Activated CD8-positive, alpha-beta T cell treated with anti-CD3 and anti-CD28 coated beads, Interleukin-2, amount 10 ng/mL, durations not matched to agents 7 days and 5 days (primary cell): ENCODE results near the gene REC114. TPM values are rescaled to one million over a fixed set of nuclear protein-coding genes. Genes with fewer than 3 reads are reported as not detected.
"Not testable (repeated sequence)": the region's sequence is repeated elsewhere in the genome, so short reads cannot be mapped to it uniquely, and the experiment has no call there.

ENCODE experiments used
- ATAC-seq: fragments of 150-1000 bp; cut with Tn5 transposase; one replicate; pipeline ENCODE4 v1.10.0; 2021; ENCODE audit warnings: moderate library complexity
- CTCF ChIA-PET: fragments of 350-600 bp; sonication (Branson Sonifier 250); formaldehyde crosslinking; loops from one replicate; lab custom pipeline; 2021; ENCODE audit warnings: antibody characterized with exemption; lab: Charles Lee
- POLR2A ChIA-PET: fragments of 350-600 bp; sonication (Branson Sonifier 250); formaldehyde crosslinking; loops from one replicate; lab custom pipeline; 2021; ENCODE audit warnings: antibody characterized with exemption; lab: Charles Lee
- DNase-seq: peaks from one replicate; pipeline ENCODE4 v3.0.0-alpha.2; 2020
- H3K27ac Mint-ChIP-seq: one replicate; pipeline ENCODE4 v1.8.0; 2021; ENCODE audit warnings: mild to moderate bottlenecking, mixed read lengths
- H3K27me3 Mint-ChIP-seq: one replicate; pipeline ENCODE4 v1.8.0; 2021; ENCODE audit warnings: low read depth, mixed read lengths
- H3K36me3 Mint-ChIP-seq: one replicate; pipeline ENCODE4 v1.8.0; 2021; ENCODE audit warnings: low read depth, mixed read lengths
- H3K4me1 Mint-ChIP-seq: one replicate; pipeline ENCODE4 v1.8.0; 2021; ENCODE audit warnings: low read depth, mixed read lengths
- H3K4me3 Mint-ChIP-seq: one replicate; pipeline ENCODE4 v1.8.0; 2021; ENCODE audit warnings: mild to moderate bottlenecking, mixed read lengths
- H3K9me3 Mint-ChIP-seq: one replicate; pipeline ENCODE4 v1.8.0; 2022; ENCODE audit warnings: mixed read lengths; ENCODE audit not compliant: insufficient read depth
- total RNA-seq, 2 experiments: library from RNA; stranded (reverse); gene quantifications; one replicate each; pipeline ENCODE4 v1.2.3, GENCODE V29; 2021

The REC114 gene
- total RNA-seq, 2 experiments from 2014 or later: not detected

DNA sequence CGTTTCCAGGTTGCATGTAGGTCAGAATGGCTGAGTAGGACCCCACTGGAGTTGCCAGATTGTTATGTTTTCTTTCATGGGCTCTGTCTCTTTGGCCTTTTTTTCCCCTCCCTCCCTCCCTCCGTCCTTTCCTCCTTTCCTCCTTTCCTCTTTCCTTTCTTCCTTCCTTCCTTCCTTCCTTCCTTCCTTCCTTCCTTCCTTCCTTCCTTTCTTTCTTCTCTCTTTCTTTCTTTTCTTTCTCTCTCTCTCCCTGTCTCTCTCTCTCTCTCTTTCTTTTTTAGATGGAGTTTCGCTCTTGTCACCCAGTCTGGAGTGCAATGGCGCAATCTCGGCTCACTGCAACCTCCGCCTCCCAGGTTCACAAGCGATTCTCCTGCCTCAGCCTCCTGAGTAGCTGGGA lies 11.6 kb upstream of the REC114 start:
- POLR2A ChIA-PET, H3K36me3 Mint-ChIP-seq: not testable (repeated sequence)

DNA sequence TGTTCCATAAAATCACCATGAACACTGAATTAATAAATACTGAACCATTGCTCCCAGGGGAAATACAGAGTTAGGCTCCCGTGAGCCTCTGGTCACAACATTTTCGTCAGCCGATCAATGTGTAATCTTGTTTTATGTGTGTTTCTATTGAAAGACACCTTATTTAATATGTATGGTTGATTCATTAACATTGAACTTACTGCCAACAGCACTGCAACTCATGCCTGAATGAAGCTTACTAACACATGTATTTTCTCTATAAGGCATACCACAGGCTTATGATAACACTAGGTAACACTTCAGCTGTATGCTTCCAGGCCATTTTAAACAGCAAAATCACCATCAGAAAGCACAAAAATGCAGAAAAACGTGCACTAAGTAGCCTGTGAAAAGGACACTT lies 9.1 kb upstream of the REC114 start:
- ChIA-PET CTCF (no interaction called here), POLR2A (no interaction called here)
- Mint-ChIP-seq H3K27ac (no peak overlapping the region), H3K9me3 (no peaks in the 10 kb centered on the region), H3K36me3 (no peaks in the 10 kb centered on the region), H3K4me3 (no peak overlapping the region), H3K4me1 (peaks cover 12% of the 10 kb centered on the region), H3K27me3 (peaks cover 19% of the 10 kb centered on the region)
- ATAC-seq (no peak), DNase-seq (no peak)

More for the DNA sequence above, 11.6 kb upstream of the REC114 start:
- H3K4me3 Mint-ChIP-seq, H3K27ac Mint-ChIP-seq, ATAC-seq, DNase-seq, CTCF ChIA-PET, H3K4me1 Mint-ChIP-seq, H3K9me3 Mint-ChIP-seq: not testable (repeated sequence)
- peaks cover 19% of the 10 kb centered on the region for H3K27me3 Mint-ChIP-seq

DNA sequence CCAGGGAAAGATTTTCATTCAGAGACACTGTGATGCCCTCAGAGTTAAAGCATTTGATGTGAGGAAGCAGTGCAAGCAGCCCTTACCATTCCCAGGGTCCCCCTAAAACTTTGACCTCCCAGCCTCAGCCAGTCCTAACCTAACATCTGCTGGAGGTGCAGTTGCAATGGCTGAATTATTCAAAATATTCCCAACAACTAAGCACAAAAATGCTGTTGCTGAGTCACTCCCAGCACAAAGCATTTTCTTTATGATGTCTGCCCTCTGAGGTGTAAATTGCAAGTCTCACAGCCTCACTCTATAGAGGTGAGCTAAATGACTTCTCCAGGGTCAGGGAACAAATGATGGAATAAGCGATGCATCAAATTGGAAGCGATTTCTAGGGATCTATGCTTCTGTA lies 6.4 kb upstream of the REC114 start:
- Mint-ChIP-seq H3K4me3 (no peak overlapping the region), H3K4me1 (peaks cover 12% of the 10 kb centered on the region), H3K9me3 (no peaks in the 10 kb centered on the region), H3K27ac (no peak overlapping the region), H3K36me3 (no peaks in the 10 kb centered on the region), H3K27me3 (peaks cover 23% of the 10 kb centered on the region)
- ATAC-seq: no peak
- ChIA-PET CTCF (no interaction called here), POLR2A (no interaction called here)
- DNase-seq: no peak

DNA sequence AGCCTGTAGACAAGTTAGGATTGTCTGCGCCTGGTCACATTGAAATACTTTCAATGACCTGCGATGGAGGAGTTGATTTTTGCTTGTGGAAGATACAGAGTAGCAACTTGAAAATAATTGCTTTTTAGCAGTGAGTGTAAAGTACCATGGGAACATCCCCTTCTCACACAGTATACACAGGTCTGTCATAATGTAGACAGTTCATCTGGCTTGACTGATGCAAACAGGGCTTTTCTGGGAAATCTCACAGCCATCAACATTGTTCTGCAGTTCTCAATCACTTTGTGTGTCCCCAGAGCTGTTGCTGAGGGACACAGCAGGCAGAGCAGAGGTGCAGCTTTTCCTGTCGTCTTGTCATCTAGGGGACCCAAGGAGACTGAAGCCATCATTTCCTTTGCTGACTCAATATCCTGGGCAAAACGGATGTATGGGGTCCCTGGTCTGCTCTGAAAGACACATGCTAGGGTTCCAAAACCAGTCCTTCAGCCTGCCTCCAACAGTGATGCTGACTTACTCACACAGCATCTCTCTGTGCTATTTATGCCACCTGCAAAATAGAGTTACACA lies 5.3 kb upstream of the REC114 start:
- Mint-ChIP-seq H3K4me3 (no peak overlapping the region), H3K27me3 (peaks cover 22% of the 10 kb centered on the region), H3K9me3 (no peaks in the 10 kb centered on the region), H3K4me1 (peaks cover 12% of the 10 kb centered on the region), H3K36me3 (no peaks in the 10 kb centered on the region), H3K27ac (no peak overlapping the region)
- no peak for DNase-seq
- ATAC-seq: no peak
- CTCF ChIA-PET: no interaction called here
- POLR2A ChIA-PET: no interaction called here

DNA sequence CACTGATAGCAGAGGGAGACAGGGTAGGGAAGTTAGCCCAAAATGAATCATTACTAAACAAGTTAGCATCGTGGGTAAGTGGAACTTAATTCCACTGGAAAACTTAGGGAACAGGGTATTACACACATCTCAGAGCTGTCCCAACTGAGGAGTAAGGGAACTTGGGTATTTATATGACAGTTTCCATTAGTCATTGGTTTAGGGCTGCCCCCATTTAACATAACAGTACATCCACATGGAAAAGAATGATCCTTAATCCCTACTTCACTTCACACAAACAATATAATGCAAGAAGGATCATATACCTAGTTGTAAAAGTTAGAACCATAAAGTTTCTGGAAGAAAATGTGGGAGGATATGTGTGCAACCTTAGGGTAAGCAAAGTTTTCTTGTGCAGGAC lies 4.3 kb upstream of the REC114 start:
- peaks cover 20% of the 10 kb centered on the region for H3K27me3 Mint-ChIP-seq
- ChIA-PET CTCF (no interaction called here), POLR2A (no interaction called here)
- no peaks in the 10 kb centered on the region for H3K36me3 Mint-ChIP-seq
- ATAC-seq (no peak), DNase-seq (no peak)
- H3K27ac Mint-ChIP-seq: no peak overlapping the region
- no peaks in the 10 kb centered on the region for H3K9me3 Mint-ChIP-seq
- H3K4me1 Mint-ChIP-seq: peaks cover 12% of the 10 kb centered on the region
- no peak overlapping the region for H3K4me3 Mint-ChIP-seq

DNA sequence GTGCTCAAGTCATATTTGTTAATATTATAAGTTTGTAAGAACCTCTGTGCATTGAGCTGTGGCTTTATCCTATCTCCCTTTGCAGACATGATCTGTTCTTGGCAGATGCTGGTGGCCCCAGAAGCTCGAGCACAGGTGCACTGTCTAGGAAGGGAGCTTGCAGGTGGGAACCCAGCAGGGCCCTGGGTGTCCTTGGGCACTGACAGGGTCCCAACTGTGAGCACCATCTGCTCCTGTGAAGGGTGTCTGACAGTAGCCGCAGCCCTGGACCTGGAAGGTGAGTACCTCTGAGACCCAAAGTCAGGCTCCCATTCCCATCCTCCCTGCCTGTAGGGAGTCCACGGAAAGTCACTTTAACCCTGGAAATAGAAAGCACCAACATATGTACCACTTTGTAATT lies 2.4 kb upstream of the REC114 start:
- Mint-ChIP-seq H3K36me3 (no peaks in the 10 kb centered on the region), H3K4me3 (no peak overlapping the region), H3K27me3 (peaks cover 23% of the 10 kb centered on the region), H3K4me1 (peaks cover 12% of the 10 kb centered on the region), H3K9me3 (no peaks in the 10 kb centered on the region), H3K27ac (no peak overlapping the region)
- ChIA-PET CTCF (no interaction called here), POLR2A (no interaction called here)
- ATAC-seq: no peak
- DNase-seq: no peak

DNA sequence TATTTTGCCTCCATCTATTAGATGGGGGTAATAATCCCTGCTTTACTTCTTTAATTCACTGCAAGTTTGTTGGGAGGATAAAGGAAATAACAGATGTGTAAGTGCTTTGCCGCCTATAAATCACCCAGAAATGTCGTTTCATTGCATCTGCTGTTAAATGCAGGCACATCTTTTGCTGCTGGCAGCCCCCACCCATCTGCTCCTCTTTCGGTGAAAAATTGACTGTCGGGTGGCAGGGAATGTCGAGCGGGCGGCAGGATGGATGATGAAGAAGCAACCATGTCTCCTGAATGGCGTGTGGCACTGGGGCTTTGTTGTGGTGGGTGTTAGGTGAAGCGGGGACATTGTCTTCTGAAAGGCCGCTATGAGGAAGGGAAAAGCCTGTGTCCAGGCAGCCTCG lies 543 bp upstream of the REC114 start:
- Mint-ChIP-seq H3K9me3 (no peaks in the 10 kb centered on the region), H3K36me3 (no peaks in the 10 kb centered on the region), H3K4me3 (no peak overlapping the region), H3K27ac (no peak overlapping the region), H3K27me3 (peaks cover 26% of the 10 kb centered on the region), H3K4me1 (peaks cover 10% of the 10 kb centered on the region)
- POLR2A ChIA-PET: no interaction called here
- ATAC-seq (no peak), DNase-seq (no peak)
- CTCF ChIA-PET: no interaction called here

DNA sequence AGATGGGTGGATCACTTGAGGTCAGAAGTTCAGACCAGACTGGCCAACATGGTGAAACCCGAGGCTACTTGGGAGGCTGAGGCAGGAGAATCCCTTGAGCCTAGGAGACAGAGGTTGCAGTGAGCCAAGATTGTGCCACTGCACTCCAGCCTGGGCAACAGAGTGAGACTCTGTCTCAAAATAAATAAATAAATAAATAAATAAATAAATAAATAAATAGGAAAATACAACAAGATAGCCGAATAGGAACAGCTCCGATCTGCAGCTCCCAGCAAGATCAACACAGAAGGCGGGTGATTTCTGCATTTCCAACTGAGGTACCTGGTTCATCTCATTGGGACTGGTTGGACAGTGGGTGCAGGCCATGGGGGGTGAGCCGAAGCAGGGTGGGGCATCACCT lies 4.5 kb downstream of the REC114 start:
- POLR2A ChIA-PET, CTCF ChIA-PET, H3K9me3 Mint-ChIP-seq, H3K27ac Mint-ChIP-seq, H3K4me1 Mint-ChIP-seq, DNase-seq, ATAC-seq, H3K36me3 Mint-ChIP-seq, H3K4me3 Mint-ChIP-seq: not testable (repeated sequence)
- H3K27me3 Mint-ChIP-seq: peaks cover 29% of the 10 kb centered on the region

DNA sequence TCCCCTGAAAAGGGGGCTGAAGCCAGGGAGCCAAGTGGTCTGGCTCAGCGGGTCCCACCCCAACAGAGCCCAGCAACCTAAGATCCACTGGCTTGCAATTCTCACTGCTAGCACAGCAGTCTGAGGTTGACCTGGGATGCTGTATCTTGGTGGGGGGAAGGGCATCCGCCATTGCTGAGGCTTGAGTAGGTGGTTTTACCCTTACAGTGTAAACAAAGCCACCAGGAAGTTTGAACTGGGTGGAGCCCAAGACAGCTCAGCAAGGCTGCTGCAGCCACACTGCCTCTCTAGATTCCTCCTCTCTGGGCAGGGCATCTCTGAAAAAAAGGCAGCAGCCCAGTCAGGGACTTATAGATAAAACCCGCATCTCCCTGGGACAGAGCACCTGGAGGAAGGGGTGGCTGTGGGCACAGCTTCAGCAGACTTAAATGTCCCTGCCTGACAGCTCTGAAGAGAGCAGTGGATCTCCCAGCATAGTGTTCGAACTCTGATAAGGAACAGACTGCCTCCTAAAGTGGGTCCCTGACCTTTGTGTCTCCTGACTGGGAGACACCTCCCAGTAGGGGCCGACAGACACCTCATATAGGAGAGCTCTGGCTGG lies 5.3 kb downstream of the REC114 start:
- H3K27ac Mint-ChIP-seq: peak overlapping the region; percentile 2
- H3K27me3 Mint-ChIP-seq: peaks cover 29% of the 10 kb centered on the region
- H3K9me3 Mint-ChIP-seq, POLR2A ChIA-PET, H3K36me3 Mint-ChIP-seq, H3K4me1 Mint-ChIP-seq, H3K4me3 Mint-ChIP-seq, ATAC-seq, CTCF ChIA-PET: not testable (repeated sequence)
- DNase-seq: peak; percentile 49

DNA sequence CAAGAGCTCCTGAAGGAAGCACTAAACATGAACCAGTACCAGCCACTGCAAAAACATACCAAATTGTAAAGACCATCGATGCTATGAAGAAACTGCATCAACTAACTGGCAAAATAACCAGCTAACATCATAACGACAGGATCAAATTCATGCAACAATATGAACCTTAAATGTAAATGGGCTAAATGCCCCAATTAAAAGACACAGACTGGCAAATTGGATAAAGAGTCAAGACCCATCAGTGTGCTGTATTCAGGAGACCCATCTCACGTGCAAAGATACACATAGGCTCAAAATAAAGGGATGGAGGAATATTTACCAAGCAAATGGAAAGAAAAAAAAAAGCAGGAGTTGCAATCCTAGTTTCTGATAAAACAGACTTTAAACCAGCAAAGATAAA lies 7.0 kb downstream of the REC114 start:
- H3K36me3 Mint-ChIP-seq, ATAC-seq, H3K4me1 Mint-ChIP-seq, H3K27ac Mint-ChIP-seq, DNase-seq, POLR2A ChIA-PET, H3K9me3 Mint-ChIP-seq, H3K4me3 Mint-ChIP-seq: not testable (repeated sequence)
- H3K27me3 Mint-ChIP-seq: peaks cover 29% of the 10 kb centered on the region
- CTCF ChIA-PET: interaction anchor here (0.6 kb wide), 1 partner anchor 988 kb away, joined by 3 read pairs; no protein-coding TSS in a partner anchor

DNA sequence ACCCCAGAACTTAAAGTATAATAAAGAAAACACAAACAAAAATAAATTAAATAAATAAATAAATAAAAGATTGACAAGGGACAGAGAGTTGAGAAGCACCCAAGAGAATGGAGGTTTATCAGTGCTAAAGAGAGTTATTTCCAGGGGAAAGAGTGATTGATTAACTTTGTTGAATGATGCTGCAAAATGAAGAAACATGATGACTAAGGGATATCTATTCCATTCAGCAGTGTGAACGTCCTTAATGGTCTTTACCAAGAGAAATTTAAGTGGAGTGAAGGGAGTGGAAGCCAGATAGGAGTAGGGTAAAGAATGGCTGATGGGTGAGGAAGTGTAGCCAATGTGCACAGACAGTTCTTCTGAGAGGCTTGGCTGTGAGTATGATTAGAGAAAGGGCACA lies 11.1 kb downstream of the REC114 start:
- ChIA-PET CTCF (no interaction called here), POLR2A (no interaction called here)
- Mint-ChIP-seq H3K9me3 (no peaks in the 10 kb centered on the region), H3K4me1 (no peaks in the 10 kb centered on the region), H3K4me3 (no peak overlapping the region), H3K36me3 (no peaks in the 10 kb centered on the region), H3K27ac (no peak overlapping the region), H3K27me3 (peaks cover 29% of the 10 kb centered on the region)
- ATAC-seq: no peak
- DNase-seq: no peak

DNA sequence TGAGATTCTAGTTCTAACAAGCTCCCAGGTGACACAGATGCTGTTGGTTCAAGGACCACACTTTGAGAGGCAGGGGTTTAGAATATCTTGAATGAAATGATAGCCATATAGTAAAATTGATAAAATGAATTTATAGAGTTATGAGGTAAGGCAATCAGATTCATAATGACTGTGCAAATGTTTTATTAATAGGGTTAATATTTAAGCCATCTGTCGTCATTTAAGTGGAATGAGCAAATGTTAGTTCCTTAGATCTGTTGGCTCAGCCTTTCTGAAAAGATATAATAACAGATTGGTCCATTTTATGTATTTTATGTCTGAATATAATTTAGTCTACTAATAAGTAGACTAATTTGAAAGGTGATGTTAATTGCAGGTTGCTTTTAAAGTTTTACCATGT lies 12.9 kb downstream of the REC114 start:
- Mint-ChIP-seq H3K27ac (no peak overlapping the region), H3K36me3 (no peaks in the 10 kb centered on the region), H3K4me1 (no peaks in the 10 kb centered on the region), H3K4me3 (no peak overlapping the region), H3K9me3 (no peaks in the 10 kb centered on the region), H3K27me3 (peaks cover 24% of the 10 kb centered on the region)
- DNase-seq (no peak), ATAC-seq (no peak)
- POLR2A ChIA-PET: no interaction called here
- CTCF ChIA-PET: no interaction called here

DNA sequence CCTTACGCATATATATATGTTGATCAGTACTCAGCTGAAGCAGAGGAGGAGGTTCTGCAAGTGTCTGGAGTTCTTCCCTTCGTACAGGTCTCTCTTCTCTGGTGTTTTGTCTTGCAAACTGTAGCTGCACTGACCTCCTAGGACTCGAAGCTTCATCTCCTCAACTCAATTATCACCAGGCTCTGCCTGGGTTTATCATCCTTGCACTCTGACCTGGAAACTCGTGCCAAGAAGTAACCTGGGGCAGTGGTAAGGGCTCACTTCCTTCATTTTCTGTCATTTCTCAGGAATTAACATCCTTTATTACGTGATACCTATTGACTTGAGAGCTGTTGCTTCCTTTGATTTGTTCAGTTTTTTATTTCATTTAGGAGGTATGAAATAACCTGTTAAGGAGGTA lies 14.4 kb downstream of the REC114 start:
- POLR2A ChIA-PET: no interaction called here
- no peak for ATAC-seq

More for the DNA sequence above, 14.4 kb downstream of the REC114 start:
- no peak overlapping the region for H3K4me3 Mint-ChIP-seq
- H3K9me3 Mint-ChIP-seq: no peaks in the 10 kb centered on the region
- H3K36me3 Mint-ChIP-seq: no peaks in the 10 kb centered on the region
- CTCF ChIA-PET: no interaction called here
- H3K27ac Mint-ChIP-seq: no peak overlapping the region
- peaks cover 21% of the 10 kb centered on the region for H3K27me3 Mint-ChIP-seq
- H3K4me1 Mint-ChIP-seq: no peaks in the 10 kb centered on the region
- DNase-seq: no peak
